ENCODE measurements around the gene SCAND1. TPM values are rescaled to one million over a fixed set of nuclear protein-coding genes. Genes with fewer than 3 reads are reported as not detected.

The SCAND1 gene
- total RNA-seq: 27.9 TPM

GRCh38 chr20:35954200-35954906, at the start of gene SCAND1:
TSS of gene SCAND1 (minus strand) at chr20:35954502. CDS start at chr20:35954284, 218 bp downstream.

GRCh38 chr20:35967979-35968640, 13.8 kb upstream of the SCAND1 start, which contains the start of gene CNBD2:
TSS of gene CNBD2 (plus strand) at chr20:35968590. CDS start at chr20:35968763, 173 bp downstream.

Small RNA genes lying within 50 kb of the gene (small RNA-seq; reads per million reads assigned to genes)
- not detected for gene RNU6-937P (ENCODE audit: low replicate concordance)

Other genes with a start within 250 kb of the SCAND1 start
- 583 TPM for gene RBM39, start 212.2 kb downstream of the SCAND1 start, total RNA-seq
- gene PHF20, start 182.5 kb downstream of the SCAND1 start, total RNA-seq: 63.2 TPM
- gene CNBD2, start 14.1 kb upstream of the SCAND1 start, total RNA-seq: 4.1 TPM
- 111 TPM for gene EPB41L1, start 200.2 kb upstream of the SCAND1 start, total RNA-seq